Measurements from ENCODE around the gene ZNF19. TPM values are rescaled to one million over a fixed set of nuclear protein-coding genes. Genes with fewer than 3 reads are reported as not detected.

Gene ZNF19
- total RNA-seq, 3 donors from 2014 or later = 7.4 to 8.5 (median 7.8) TPM

DNA sequence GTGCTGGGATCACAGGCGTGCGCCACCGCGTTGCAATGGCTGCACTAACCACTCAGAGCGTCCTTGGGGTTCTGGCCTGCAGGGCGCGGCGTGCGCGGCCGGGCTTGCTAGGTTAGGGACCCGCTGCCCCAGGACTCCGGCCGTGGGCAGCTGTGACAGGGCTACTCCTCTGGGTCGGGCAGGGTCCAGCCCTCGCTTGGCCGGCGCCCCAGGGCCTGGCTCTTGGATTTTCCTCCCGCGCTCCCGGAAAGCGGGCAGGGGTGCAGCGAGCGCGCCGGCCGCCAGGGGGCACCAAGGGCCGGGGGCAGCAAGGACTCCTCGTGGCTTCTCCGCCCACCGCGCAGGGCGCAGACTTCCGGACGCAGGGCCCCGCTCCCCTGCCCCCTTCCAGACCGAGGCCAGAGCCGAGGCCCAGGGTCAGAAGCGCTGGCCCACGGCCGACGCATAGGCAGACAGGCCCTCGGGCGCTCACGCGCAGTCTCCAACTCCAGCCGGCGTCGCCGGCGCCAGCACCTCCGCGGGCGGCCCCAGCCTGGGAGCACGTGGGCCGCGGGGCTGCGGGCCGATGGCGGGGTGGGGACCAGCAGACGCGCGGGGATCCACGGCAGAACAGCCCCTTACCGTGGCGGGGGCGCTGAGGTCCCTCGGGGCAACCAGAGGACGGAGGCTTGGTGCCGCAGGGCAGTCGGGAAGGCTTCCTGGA lies 47.6 kb downstream of the ZNF19 start:
- ATAC-seq = no peak
- no peaks in the 10 kb centered on the region for H3K36me3 ChIP-seq (ENCODE audit: low read depth)
- DNase-seq = no peak
- TF ChIP-seq, protein P1, sequence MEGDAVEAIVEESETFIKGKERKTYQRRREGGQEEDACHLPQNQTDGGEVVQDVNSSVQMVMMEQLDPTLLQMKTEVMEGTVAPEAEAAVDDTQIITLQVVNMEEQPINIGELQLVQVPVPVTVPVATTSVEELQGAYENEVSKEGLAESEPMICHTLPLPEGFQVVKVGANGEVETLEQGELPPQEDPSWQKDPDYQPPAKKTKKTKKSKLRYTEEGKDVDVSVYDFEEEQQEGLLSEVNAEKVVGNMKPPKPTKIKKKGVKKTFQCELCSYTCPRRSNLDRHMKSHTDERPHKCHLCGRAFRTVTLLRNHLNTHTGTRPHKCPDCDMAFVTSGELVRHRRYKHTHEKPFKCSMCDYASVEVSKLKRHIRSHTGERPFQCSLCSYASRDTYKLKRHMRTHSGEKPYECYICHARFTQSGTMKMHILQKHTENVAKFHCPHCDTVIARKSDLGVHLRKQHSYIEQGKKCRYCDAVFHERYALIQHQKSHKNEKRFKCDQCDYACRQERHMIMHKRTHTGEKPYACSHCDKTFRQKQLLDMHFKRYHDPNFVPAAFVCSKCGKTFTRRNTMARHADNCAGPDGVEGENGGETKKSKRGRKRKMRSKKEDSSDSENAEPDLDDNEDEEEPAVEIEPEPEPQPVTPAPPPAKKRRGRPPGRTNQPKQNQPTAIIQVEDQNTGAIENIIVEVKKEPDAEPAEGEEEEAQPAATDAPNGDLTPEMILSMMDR (IDR thresholded peaks at IDR 0.05) = peak; percentile 7
- H3K4me3 ChIP-seq = no peak overlapping the region
- H3K9me3 ChIP-seq = peaks cover 39% of the 10 kb centered on the region
- intact Hi-C loops (cut with DNase I, micrococcal nuclease) = no loop called here
- no peaks in the 10 kb centered on the region for H3K4me1 ChIP-seq (ENCODE audit: low read depth)

DNA sequence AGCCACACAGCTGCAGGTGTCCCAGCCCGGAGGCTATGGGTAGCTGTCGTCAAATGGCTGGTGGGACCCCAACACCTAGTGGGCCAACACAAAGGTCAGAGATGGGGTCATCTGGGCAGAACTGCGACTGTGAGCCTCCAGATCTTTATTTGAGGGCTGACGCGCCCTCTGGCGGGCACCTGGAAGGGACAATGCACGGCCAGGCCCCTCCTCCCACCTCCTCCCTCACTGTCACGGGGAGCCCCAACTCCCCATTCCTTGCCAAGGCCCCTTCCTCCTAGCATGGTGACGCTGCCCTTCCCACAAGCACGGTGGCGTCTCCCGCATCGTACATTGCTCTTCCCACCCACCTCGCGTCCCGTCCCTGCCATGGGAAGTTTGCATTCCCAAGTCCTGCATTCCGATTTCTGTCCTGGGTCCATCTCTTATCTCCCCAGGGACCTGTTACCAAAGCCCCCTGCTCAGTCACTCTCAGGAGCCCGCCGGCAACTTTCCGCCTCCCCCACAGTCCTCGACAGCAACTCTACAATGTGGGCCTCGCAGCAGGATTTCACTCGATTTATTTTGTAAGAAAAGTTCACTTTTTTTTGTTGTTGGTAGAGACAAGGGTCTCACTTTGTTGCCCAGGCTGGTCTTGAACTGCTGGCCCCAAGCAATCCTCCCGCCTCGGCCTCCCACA lies 48.3 kb downstream of the ZNF19 start:
- intact Hi-C loops (cut with DNase I, micrococcal nuclease) = no loop called here
- no peak for DNase-seq
- TF ChIP-seq, protein P1 (IDR thresholded peaks at IDR 0.05) = no peak
- no peak for ATAC-seq
- no peaks in the 10 kb centered on the region for H3K4me1 ChIP-seq (ENCODE audit: low read depth)
- peaks cover 32% of the 10 kb centered on the region for H3K9me3 ChIP-seq
- H3K4me3 ChIP-seq = no peak overlapping the region
- H3K36me3 ChIP-seq (ENCODE audit: low read depth) = no peaks in the 10 kb centered on the region

DNA sequence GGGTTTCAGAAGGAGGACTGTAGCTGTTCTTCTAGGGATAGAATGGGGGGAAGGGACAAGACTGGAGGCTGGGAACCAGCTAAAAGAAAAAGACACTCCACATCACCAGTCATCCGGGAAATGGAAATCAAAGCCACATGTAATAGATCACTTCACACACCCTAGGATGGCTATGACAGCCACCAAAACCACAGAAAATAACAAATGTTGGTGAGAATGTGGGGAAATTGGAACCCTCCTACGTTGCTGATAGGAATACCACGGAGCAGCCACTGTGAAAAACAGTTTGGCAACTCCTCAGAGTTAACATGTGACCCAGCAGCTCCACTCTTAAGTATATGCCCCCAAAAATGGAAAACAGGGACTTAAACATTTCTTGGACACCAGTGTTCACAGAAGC lies 49.6 kb downstream of the ZNF19 start:
- no peak for ATAC-seq

DNA sequence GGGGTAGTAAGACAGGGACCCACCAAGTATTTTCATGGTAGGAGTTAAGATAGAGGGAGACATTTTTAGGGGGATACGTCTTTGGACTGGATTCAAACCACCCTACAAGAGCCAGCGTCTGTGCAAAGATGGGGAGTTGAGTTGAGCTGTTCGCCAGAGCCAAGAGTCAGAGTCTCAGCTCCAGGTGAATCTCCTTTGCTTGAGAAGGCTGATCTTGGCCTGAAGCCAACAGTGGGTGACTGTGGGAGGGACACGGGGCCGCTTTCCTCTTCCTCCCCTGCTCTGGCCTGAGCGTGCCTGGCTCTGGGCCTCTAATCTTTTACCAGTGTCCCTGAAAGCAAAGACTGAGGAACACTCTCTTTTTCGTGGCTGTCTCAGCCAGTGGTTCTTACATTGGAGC lies 52.7 kb downstream of the ZNF19 start:
- intact Hi-C loops (cut with DNase I, micrococcal nuclease) = no loop called here
- no peak for ATAC-seq
- TF ChIP-seq, protein P1 (IDR thresholded peaks at IDR 0.05) = no peak
- Histone ChIP-seq H3K9me3 (no peaks in the 10 kb centered on the region), H3K4me3 (no peak overlapping the region), H3K36me3 (ENCODE audit: low read depth) (no peaks in the 10 kb centered on the region), H3K4me1 (ENCODE audit: low read depth) (no peaks in the 10 kb centered on the region)
- DNase-seq = no peak

More for the DNA sequence above, 49.6 kb downstream of the ZNF19 start:
- no peaks in the 10 kb centered on the region for H3K4me1 ChIP-seq (ENCODE audit: low read depth)
- TF ChIP-seq, protein P1 (IDR thresholded peaks at IDR 0.05) = no peak
- intact Hi-C loops (cut with DNase I, micrococcal nuclease) = no loop called here
- H3K36me3 ChIP-seq (ENCODE audit: low read depth) = no peaks in the 10 kb centered on the region
- peaks cover 19% of the 10 kb centered on the region for H3K9me3 ChIP-seq
- H3K4me3 ChIP-seq = no peak overlapping the region
- no peak for DNase-seq

DNA sequence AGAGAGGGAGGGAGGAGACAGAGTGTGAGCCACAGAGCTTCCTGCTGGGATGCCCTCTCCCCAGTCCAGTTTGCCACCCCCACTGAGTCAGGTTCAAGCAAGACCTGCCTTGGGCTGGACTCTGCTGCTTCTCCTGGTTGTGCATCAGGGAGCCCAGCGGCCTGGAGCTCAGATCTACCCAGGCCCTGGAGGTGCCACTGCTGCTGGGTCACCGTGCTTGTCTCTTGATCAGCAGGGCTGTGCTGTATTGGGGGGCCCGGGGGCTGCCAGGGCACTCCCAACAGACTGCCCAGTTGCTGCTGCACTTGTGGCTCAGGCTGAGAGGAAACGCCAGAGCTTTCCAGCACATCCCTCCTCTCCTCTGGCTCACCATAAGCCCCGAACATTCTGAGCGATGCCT lies 56.2 kb downstream of the ZNF19 start:
- Histone ChIP-seq H3K4me1 (ENCODE audit: low read depth) (no peaks in the 10 kb centered on the region), H3K4me3 (no peak overlapping the region), H3K36me3 (ENCODE audit: low read depth) (no peaks in the 10 kb centered on the region), H3K9me3 (no peaks in the 10 kb centered on the region)
- DNase-seq (no peak), ATAC-seq (no peak)
- TF ChIP-seq, protein P1 (IDR thresholded peaks at IDR 0.05) = no peak
- intact Hi-C loops (cut with DNase I, micrococcal nuclease) = no loop called here
